HL-60/S4 treated with retinoic acid at 250 ng/mL for 4 days and 3 days (cell line): ENCODE measurements around the gene LETM1.

Experiments used
- in situ Hi-C: fragments of 300-500 bp; cut with MboI; formaldehyde crosslinking; loops from 2 replicates; pipeline ENCODE4 v1.7.0; 2022; ENCODE audit warnings: low sequenced_read_pairs

The LETM1 gene

DNA sequence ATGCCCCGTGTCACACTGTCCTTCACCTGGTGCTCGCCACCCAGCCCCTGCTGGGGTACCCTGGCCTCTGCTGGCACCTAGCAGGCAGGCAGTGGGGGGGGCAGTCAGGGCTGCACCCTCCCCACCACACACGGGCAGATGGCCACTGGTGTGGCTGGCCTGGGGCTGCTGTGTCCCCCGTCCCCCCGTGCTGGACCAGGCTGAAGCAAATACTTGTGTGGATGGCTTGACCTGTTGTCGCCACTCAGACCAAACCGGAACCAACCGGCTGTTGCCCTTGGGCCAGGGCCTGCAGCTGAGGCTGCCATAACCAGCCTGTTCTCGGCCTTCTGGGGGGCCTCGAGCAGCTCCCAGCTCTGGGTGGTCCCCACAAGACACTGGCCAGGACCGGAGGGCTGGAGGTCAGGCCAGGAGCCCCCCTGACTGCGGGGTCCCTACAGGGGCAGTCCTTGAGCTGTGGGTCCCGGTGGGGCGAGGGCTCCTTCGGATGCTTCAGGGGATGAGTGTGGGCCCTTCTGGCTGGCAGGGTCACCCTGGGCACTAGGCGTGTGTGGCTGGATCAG lies 58.6 kb downstream of the LETM1 start:
- in situ Hi-C loops, result no loop called here

- in situ Hi-C loops, result no loop called here
Observed at GRCh38 chr4:1796486-1797204, 59.3 kb downstream of the LETM1 start.

DNA sequence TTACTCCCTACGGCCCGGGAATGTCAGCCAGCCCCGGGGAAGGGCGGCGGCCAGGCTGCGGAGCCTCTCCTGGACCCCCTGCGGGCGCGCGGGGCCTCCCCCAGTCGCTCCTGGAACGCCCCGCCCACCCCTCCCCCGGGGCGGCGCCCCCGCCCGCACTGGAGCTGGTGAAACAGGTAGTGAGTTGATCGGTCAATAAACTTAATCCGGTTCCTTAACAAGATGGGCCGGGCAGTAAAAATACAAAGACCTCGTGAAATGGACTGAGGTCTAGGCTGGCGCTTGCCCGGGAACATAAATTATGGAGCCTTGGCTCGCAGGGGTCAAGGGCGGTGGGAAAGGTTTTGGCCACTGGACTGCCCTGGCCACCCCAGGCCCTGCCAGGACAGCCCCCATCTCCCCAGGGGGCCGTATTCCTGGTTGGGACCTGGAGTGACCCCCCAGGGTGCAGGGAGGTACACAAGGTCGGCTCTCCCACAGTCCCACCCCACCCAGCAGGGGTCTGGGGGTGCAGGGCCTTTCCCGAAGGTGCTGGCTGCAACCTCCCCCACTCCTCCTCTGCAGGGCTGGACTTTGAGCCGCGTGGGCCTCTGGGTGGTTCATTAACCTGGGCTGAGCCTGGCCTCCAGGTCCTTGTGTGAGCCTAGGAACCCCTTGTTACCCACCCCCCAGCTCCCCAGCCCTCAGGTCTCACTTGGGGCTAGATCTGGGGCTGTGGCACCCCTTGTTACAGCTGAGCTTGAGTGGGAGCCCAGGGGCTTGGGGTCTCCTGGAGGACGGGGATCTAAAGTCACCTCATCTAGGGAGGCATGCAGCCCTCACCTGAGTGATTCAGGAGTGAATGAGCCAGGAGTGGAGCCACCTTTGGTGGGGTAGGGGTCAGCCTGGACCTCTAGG lies 60.4 kb downstream of the LETM1 start:
- in situ Hi-C loops, result no loop called here

DNA sequence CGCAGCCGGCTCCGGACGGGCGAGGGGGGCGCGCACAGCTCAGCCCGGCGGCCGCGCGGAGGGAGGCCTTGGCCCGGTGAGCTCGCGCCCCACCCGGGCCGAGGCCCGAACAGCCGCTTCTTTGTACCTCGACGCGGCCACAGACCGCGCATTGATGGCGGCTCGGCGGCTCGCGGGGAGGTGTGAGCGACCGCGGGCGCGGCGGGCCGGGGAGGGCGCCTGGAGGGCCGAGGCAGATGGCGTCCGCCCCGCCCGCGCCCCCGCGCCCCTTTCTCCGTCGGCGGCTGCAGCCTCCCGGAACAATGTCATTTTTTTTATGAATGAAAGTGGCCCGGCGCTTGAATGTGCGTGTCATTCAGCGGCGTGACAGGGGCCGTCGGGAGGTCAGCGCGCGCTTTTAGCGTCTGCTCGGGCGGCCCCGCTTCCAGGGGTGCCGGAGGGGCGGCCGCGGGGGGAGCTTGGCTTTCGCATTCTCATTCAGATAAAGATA lies 61.1 kb downstream of the LETM1 start:
- in situ Hi-C loops, result no loop called here

DNA sequence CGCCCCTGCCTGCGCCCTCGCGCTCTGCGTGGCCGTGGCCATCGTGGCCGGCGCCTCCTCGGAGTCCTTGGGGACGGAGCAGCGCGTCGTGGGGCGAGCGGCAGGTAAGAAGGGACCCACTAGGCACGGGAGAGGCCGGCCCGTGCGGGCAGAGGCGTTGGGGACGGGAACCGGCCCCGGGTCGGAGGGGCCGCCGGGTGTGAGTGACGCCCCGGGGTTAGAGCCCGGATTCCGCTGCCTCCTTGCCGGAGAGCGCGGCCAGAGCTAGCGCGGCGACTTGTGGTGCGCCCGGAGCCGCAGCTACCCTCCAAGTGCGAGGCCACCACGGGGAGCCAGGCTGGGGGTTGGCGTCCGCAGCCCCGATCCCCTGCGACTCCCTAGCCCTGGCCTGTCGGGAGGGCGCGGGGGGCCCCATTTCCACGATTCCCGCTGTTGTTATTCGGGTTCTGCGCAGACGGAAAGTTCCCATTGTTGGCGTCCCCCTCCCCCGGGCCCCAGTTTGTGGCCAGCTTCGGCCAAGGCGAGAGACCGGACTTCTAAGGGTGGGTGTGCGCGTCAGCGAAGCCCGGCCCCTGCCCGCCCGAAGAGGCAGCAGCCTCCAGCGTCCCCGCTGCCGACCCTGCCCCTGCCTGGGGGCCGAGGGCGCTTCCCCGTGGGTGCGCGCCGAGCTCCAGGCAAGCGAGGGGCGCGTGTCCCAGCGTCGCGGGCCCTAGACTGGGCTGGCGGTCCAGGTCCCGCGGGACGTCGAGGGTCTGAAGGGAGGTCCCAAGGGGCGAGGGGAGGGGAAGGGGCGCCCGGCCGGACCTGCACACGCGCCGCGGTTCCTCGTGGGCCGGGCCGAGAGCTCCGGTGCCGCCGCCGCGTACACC lies 61.8 kb downstream of the LETM1 start:
- in situ Hi-C loops, result no loop called here

GRCh38 chr4:1793496-1793840 lies 62.5 kb downstream of the LETM1 start:
- in situ Hi-C loops, result no loop called here

GRCh38 chr4:1792832-1793495 lies 63.0 kb downstream of the LETM1 start, which contains the start of gene FGFR3:
TSS of gene FGFR3 (plus strand) at chr4:1793293. CDS start at chr4:1793935, 642 bp downstream.
- in situ Hi-C loops, result no loop called here

GRCh38 chr4:1792158-1792831 lies 63.7 kb downstream of the LETM1 start:
- in situ Hi-C loops, result no loop called here

- in situ Hi-C loops, result no loop called here
Observed at GRCh38 chr4:1790005-1790404, 66.0 kb downstream of the LETM1 start.

DNA sequence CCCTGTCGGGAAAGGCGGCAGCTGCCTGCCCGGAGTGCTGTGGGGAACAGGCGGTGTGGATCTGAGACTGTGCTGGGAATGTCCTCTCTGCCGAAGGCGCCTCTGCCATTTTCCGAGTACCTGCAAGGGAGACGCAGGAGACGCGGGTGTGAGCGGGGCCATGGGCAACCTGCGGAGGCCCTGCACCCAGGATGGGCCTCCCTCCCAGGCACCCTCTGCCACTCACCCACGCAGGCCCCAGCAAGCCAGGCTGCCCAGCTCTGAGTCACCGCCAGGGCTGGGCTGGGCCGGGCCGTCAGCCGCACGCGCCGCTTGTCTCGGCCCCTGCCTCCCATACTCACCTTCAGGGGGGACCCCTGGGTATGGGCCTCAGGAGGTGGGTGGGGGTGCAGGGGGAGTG lies 66.4 kb downstream of the LETM1 start:
- in situ Hi-C loops, result no loop called here

GRCh38 chr4:1788254-1788973 lies 67.5 kb downstream of the LETM1 start:
- in situ Hi-C loops, result no loop called here

GRCh38 chr4:1787411-1788077 lies 68.4 kb downstream of the LETM1 start:
- in situ Hi-C loops, result no loop called here

DNA sequence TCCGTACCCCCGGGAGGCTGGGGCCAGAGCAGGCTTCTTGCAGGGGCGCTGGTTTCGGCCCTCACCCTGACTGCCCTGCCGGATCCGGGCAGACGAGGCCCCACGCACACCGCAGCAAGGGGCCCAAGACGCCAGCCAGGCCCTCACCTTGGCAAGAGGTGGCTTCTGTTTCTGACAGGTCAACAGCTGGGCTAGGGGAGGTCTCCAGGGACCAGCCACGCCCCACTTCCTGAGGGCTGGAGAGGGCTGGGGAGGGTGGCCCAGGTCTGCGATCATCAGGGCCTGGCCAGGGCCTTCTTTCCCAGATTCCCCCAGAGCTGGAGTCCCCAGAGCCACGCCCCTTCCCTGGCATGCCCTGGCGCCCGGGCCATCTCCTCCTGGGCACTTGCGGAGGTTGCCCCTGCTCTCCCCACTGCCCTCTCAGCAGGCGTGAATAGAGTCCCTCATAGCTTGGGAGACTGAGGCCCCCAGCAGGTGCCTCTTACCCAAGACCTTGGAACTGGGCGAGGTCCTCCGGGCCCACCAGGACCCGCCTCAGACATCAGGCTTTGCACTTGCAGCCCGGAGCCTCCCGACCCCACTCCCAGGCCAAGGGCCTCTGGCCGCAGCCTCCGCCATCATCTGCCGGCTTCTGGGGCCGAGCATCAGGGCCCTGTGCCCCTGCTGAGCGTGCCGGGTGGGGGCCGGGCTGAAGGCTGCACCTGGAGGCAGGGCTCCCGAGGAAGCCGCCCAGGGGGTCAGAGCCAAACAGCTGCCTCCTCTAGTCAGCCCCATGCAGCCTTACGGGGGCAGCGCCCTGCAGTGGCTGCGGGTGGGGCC lies 69.2 kb downstream of the LETM1 start:
- in situ Hi-C loops, result no loop called here

DNA sequence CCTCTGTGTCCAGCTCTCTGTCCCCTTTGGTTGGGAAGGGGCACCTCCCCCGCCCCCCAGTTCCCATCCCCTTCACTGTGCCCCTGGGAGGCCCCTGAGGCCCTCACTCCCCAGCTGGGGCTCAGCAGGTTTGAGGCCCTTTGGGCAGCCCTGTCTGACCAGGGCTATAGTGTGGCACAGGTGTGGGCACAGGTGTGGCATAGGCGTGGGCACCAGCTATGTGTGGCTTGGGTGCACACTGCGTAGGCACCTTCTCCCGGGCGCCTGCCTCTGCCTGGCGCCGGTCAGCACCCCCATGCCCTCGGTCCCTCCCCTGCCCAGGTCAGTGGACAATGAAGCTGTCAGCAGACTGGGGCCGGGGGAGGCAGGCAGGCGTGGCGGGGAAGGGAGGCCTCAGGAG lies 70.4 kb downstream of the LETM1 start:
- in situ Hi-C loops, result no loop called here

GRCh38 chr4:1784789-1785591 lies 71.0 kb downstream of the LETM1 start:
- in situ Hi-C loops, result no loop called here

DNA sequence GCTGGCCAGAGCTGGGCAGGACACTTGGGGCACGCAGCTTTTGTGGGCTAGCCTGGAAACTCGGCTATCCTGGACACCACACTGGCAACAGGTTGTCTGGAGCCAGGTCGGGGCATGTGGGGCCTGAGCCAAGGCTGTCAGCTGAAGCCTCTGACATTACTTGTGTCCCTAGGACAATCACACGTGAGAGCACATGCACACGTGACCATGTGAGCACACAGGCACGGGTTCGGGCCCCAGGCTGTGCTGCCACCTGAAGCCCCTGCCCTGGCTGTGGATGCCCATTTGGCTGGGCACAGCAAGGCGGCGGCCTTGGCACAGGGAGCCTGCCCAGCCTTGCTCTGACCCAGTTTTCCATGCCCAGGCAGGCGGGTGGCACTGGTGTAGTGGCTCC lies 71.6 kb downstream of the LETM1 start:
- in situ Hi-C loops, result no loop called here

- in situ Hi-C loops, result no loop called here
Observed at GRCh38 chr4:1783970-1784369, 72.0 kb downstream of the LETM1 start.
